Left ventricle myocardium superior (tissue), 1 donor: Measurements from ENCODE around the gene TPST2. TPM values are rescaled to one million over a fixed set of nuclear protein-coding genes. Genes with fewer than 3 reads are reported as not detected.

Source experiments
- ATAC-seq: fragments of 200-7000 bp; cut with Tn5 transposase; one replicate; pipeline ENCODE4 v1.9.1; 2020; ENCODE audit warnings: mild to moderate bottlenecking, moderate library complexity
- DNase-seq: peaks from one replicate; pipeline ENCODE4 v3.0.0-alpha.2; 2020
- intact Hi-C: fragments of 100-400 bp; cut with micrococcal nuclease; formaldehyde crosslinking; loops from one replicate; pipeline ENCODE4 v1.11.0; 2022
- long read RNA-seq: library from polyadenylated mRNA; unstranded; transcript quantifications from one replicate; pipeline ENCODE4 v2.0.0, GENCODE V29; 2021
- total RNA-seq: library from RNA; stranded (reverse); fragmentation: NEBNext Ultra II Directional; extraction: Animal tissue kit (Norgen Biotek cat#: 25700); gene quantifications from one replicate; pipeline ENCODE4 v1.2.1, GENCODE V29; 2021
- donor health status: DM: no; HTN: yes; CAD: no; lungs with severe emphysema.

TPST2 gene
- 27.1 TPM for total RNA-seq
- long read RNA-seq, full-length matches to known transcripts, result 70 of 91 reads
- long read RNA-seq, partial matches to known transcripts, result 11 of 91 reads
- long read RNA-seq, other reads (novel, unspliced or antisense), result 10 of 91 reads

- DNase-seq (peak; percentile 91), ATAC-seq (peak; percentile 95)
- intact Hi-C loops, result loop anchor here (10.0 kb wide), 1 partner anchor 85 kb away; no protein-coding TSS in a partner anchor
Observed at GRCh38 chr22:26589845-26590736, at the start of gene TPST2. Gene TPST2 (minus strand): TSS chr22:26590132. CDS start chr22:26541630, 48,502 bp downstream.

DNA sequence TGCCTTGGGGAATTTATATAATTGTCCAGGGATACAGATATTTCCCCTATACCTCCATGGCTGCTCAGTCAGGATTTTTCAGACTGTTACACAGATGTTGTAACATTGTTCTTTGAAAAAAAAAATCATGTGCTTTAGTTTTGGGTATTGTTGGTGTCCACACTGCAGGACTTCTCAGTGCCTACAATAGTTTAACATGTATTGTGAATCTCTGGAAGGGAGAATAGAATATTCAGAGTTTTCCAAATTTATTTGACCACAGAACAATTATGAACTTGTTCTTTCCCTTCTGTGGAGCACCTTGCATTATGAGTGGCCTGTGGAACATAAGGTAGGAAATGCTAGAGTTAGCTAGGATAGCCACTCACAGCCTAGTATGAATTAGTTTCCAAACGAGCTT, 46.4 kb upstream of the TPST2 start:
- intact Hi-C loops, result no loop called here
- no peak for ATAC-seq
- DNase-seq, result no peak

GRCh38 chr22:26635117-26635516, 45.2 kb upstream of the TPST2 start:
- DNase-seq (no peak), ATAC-seq (no peak)
- intact Hi-C loops, result no loop called here

GRCh38 chr22:26634189-26634588, 44.3 kb upstream of the TPST2 start:
- no peak for ATAC-seq
- intact Hi-C loops, result no loop called here
- DNase-seq, result no peak

DNA sequence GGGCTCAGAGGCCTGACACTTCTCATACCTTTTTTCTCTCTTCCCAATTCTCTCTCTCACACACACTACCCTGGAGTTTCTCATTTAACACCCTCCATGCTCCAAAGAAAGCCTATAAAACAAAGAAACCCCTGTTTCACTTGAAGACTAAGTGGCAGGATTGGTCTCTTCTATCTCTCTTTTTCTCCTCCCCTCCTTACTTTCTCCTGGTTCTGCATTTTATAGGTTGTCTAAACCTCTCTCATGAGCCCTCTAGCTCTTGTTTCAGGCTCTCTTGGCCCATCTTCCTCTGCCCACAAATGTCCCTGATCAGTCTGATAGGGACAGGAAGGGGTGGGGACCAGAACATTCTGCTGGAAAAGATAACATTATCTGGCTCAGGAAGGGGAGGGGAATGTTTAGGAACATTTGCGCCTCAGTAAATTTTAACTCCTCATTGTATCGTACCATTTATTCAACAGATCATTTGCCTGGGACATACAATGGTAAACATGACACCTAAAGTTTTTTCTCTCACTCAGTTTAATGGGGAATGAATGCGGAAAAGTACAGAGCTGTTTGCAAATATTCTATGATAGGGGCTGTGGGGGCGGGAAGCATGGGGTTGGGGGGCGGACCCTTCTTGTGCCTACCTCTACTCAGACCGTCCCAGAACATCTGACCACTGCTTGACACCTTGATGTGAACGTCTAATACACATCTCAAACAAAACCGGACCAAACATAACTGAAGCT, 42.7 kb upstream of the TPST2 start:
- ATAC-seq (peak; percentile 78), DNase-seq (no peak)
- intact Hi-C loops, result no loop called here

GRCh38 chr22:26631282-26631681, 41.4 kb upstream of the TPST2 start:
- ATAC-seq, result no peak
- DNase-seq, result no peak
- intact Hi-C loops, result no loop called here

DNA sequence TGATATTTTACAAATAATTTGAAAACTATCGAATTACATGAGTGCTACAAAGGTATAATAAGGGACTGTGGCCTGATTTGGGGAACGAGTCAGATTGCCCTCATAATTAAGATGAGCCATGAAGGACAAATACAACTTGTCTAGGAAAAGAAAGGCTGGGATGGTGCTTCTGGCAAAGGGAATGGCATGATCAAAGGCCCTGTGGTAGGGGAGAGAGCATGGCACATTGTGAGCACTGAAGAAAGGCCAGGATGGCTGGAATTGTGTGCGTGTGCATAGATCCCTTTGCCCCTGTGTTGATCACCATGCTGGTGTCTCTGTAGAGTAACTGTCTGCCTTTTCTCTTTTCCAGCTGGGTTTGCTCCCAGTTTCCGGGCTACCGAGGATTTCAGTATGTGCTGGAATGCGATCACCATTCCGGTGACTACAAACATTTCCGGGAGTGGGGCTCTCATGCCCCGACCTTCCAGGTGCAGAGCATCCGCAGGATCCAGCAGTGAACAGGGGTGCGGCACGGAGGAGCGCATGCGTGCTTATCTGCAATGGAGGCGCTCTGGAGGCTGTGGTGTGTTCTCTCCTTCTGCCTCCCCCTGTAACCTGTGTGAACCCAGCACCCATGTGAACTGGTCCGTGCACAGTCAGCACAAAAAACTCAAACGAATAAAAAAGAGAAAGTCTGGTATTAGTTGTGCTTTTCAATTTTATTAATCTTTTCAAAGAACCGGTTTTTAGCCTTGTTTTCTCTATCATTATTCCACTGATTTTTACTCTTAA, 40.2 kb upstream of the TPST2 start:
- intact Hi-C loops, result no loop called here
- DNase-seq (peak; percentile 42), ATAC-seq (no peak)

DNA sequence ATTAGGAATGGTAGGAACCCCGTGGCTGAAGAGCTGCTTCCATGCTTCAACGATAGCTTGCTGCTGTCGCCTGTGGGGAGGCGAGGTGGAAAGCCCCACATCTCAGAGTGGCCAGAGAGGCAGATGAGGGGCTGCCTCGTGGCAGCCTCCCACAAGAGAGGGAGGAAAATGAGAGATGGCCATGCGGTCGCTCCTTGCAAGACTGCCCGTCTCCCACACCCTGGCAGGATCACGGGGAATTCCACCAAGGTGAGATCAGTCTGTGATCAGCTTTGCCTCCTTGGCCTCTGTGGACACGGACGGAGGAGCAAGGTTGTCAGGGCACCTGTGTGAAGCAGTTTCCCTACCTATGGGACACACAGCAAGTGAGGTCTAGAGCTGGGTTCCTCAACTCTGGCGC, 34.9 kb upstream of the TPST2 start:
- intact Hi-C loops, result no loop called here

DNA sequence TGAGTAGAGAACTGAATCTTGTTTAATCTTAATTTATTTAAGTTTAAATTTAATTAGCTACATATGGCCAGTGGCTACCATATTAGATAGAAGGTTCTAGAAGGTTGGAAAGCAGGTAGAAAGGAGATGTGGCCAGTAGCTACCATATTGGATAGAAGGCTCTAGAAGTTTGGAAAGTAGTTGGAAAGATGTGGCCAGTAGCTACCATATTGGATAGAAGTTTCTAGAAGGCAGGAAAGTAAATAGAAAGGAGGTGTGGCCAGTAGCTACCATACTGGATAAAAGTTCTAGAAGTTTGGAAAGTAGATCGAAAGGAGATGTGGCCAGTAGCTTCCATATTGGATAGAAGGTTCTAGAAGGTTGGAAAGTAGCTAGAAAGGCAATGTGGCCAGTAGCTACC, 34.1 kb upstream of the TPST2 start:
- no peak for DNase-seq
- intact Hi-C loops, result no loop called here
- no peak for ATAC-seq

More for the DNA sequence above, 34.9 kb upstream of the TPST2 start:
- DNase-seq, result no peak
- no peak for ATAC-seq

- ATAC-seq, result no peak
- intact Hi-C loops, result no loop called here
Observed at GRCh38 chr22:26621663-26622062, 31.7 kb upstream of the TPST2 start, which contains the start of gene CRYBA4. Gene CRYBA4 (plus strand): TSS chr22:26621963. CDS start chr22:26622597, 634 bp downstream.

GRCh38 chr22:26620197-26620596, 30.3 kb upstream of the TPST2 start:
- ATAC-seq, result no peak
- intact Hi-C loops, result no loop called here
- DNase-seq, result no peak

More at GRCh38 chr22:26621663-26622062, 31.7 kb upstream of the TPST2 start, which contains the start of gene CRYBA4:
- no peak for DNase-seq

- intact Hi-C loops, result no loop called here
- peak; percentile 55 for ATAC-seq
- DNase-seq, result peak; percentile 32
Observed at GRCh38 chr22:26619510-26619909, 29.6 kb upstream of the TPST2 start.

- ATAC-seq, result no peak
- DNase-seq, result no peak
- intact Hi-C loops, result no loop called here
Observed at GRCh38 chr22:26618455-26618854, 28.5 kb upstream of the TPST2 start.

DNA sequence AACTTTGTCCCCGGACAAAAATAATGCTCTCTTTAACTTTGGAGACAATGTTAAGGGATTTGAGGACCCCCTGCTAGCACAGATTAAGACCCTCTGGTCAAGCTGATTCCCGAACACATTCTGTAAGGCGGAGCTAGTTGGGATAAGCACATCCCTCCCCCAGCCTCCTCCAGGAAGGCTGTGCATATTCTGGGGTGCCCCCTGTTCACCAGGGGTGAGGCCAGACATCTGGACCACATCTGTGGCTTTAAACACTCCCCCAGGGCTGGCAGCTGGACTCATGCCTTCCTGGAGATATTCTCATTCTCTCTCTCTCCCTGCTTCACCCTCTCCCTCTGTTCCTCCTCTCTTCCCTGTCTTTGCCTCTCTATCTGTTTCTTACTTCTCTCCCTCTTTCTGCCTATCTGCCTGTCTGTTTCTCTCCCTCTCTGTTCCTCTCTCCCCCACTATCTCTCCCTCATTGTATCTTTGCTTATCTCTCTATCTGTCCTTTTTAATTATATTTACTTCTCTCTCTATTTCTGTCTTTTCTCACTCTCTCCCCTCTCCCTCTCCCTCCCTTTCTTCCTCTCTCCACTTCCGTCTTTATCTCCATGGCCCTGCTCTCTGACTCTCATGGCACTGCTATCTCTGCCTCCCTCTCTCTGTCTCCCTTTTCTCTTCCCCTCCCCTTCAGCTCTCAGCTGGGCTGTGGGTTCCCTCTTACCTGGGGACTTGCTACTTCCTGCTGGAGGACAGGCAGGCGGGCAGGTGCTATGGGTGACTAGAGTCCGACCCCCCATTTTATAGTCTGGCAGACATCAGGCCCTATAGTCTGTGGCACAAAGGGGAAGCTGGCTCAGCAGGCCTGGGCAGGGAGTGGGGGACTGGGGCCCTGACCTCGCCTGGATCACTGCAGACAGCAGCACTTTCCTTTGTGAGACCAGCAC, 27.6 kb upstream of the TPST2 start, which contains the start of gene CRYBB1:
TSS of gene CRYBB1 (minus strand) at position 757 of the 929 bp plus-strand sequence. CDS start 1,708 bp downstream, outside the sequence.
- ATAC-seq (peak; percentile 81), DNase-seq (peak; percentile 60)
- intact Hi-C loops, result no loop called here

DNA sequence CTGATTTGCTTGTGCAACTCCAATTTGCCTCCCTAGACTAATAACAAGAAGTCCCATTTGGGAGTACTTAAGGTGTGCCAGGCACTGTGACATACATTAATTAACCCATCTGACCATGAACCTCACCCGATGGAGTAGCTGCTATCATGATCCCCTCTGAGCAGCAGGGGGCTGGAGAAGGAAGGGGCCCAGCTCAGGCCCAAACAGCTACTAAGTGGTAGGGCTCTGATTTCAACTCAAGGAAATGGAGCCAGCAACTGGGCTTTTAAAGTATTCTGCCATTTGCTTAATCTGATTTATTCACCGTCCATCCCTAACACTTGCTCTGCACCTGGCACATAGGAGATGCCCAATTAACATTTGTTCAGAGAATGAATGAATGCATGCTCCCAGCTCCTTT, 26.7 kb upstream of the TPST2 start:
- ATAC-seq, result no peak

GRCh38 chr22:26615830-26616435, 26.0 kb upstream of the TPST2 start:
- intact Hi-C loops, result no loop called here
- DNase-seq (no peak), ATAC-seq (no peak)

More for the DNA sequence above, 26.7 kb upstream of the TPST2 start:
- intact Hi-C loops, result no loop called here
- DNase-seq, result no peak

GRCh38 chr22:26615149-26615548, 25.2 kb upstream of the TPST2 start:
- DNase-seq, result no peak
- ATAC-seq, result no peak
- intact Hi-C loops, result no loop called here

DNA sequence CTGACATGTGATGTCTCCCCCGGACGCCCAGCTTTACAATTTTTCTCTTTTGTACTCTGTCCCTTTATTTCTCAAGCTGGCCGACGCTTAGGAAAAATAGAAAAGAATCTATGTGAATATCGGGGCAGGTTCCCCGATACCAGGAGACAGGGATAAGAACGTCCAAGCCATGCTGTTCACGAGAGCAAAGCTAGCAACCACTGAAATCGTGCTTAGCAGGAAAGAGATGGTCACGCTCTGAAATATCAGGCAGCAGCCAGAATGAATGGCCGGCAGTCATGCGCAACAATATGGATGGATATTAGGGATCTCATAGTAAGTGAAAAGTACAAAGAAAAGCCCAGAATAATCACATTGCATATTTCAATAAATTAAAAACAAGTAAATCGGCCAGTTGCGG, 24.4 kb upstream of the TPST2 start:
- ATAC-seq, result no peak
- intact Hi-C loops, result no loop called here

More for the DNA sequence above, 24.4 kb upstream of the TPST2 start:
- DNase-seq, result no peak
